ENCODE measurements around the gene MEG3. TPM values are rescaled to one million over a fixed set of nuclear protein-coding genes. Genes with fewer than 3 reads are reported as not detected.

Gene MEG3
- total RNA-seq, 1 donor: 1.7 TPM

DNA sequence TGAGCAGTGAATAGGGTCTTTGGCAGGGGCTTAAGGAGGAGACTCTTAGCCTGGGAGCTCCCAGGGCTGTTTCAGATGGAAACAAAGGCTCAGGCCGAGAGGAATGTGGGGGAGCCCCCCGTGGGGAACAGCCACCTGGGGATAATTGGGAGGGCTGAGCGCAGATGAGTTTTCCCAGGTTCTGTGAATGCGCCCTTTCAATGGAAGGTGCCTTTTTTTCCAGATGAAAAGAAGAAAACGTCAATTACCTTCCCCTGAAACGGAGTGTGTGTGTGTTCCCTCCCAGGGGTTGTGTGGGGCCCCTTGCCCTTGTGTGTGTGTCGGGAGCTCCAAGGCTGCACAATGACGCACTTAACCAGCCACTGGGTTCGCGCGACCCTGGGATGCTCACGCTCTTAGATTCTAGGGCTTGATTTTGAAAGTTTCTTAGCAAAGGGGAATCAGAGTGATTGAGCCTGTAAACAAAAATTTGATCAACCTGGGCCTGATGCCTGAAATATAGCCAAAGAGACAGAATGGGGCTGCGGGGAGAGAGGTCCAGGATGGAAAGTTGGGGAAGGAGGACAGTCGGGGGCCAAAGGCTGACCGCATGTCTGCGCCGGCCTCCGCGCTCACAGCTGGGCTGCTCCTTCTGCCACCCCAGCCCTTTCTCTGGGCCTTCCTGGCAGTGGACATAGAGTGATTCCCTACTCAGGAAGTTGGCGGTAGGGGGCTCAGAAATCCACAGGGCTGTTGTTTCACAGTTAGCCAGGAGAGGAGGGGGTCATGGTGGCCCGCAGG is 14.6 kb downstream of the MEG3 start:
- H3K4me1 ChIP-seq (ENCODE audit: insufficient read depth, low read length): no peaks in the 10 kb centered on the region
- H3K9me3 ChIP-seq (ENCODE audit: low read depth, low read length): no peaks in the 10 kb centered on the region

DNA sequence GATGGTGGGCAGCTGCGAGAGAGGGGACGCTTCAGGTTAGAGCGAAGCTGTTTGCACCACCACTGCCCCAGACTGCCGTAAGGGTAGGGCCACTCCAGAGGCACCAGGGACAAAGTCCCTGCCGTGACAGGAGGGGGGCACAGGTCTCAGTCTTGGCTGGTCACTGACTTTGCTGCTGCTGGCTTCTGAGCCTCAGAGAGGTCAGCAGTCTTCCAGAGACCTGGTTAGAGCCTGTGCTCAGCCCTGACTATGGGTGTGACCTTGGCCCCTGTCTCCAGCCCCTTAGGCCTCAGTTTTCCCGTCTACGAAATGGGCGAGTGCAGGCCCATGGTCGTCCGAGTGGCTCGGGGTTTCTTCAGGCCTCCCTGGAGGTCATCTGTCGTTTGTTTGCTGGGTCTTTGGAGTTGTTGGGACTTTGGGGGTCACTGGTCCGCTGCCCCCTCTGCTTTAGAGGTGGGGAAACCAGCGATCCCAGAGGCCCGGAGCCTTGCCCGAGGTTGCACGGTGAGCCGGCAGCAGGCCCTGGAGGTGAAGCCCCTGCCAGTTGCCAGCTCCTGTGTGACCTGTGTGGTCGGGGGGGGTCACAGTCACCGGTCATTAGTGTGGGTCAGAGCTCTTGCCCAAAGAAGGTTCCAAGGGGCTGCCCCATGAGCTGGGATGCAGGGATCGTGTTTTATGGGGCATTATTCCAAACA is 15.3 kb downstream of the MEG3 start:
- Histone ChIP-seq H3K4me1 (ENCODE audit: insufficient read depth, low read length) (no peaks in the 10 kb centered on the region), H3K27me3 (ENCODE audit: insufficient read depth, low read length) (no peaks in the 10 kb centered on the region), H3K4me3 (ENCODE audit: low read length) (no peak overlapping the region), H3K9me3 (ENCODE audit: low read depth, low read length) (no peaks in the 10 kb centered on the region)

More for the DNA sequence above, 14.6 kb downstream of the MEG3 start:
- no peak overlapping the region for H3K4me3 ChIP-seq (ENCODE audit: low read length)
- H3K27me3 ChIP-seq (ENCODE audit: insufficient read depth, low read length): no peaks in the 10 kb centered on the region

DNA sequence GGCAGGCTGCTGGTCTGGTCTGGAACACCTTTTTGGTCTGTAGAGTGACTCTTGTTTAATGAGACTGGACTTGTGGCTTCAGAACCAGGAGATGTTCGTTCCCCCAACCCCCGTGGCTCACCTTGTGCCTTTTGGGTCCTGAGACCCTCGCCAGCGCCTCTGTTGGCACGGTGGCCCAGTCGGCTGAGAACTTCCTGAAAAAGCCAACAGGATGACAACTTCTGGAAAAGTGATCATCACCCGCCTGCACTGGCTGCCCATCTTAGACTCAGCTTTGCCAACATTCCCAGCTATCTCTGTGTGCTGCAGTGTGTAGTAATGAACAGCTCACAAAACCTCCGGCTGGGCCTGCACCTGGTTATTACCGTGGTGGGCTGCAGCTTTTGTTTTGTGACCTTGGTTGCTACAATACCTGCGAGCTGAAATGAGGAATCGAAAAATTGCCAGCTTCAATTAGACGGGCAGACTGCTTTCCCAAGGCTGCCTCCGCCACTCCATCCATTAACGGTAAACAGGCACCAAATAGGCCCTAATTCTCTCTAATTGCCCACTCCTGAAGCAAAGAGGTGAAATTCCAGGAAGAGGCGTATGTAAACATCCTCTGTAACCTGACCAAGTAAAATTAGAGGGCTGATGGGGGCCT is 16.0 kb downstream of the MEG3 start:
- no peaks in the 10 kb centered on the region for H3K9me3 ChIP-seq (ENCODE audit: low read depth, low read length)
- H3K27me3 ChIP-seq (ENCODE audit: insufficient read depth, low read length): no peaks in the 10 kb centered on the region
- no peaks in the 10 kb centered on the region for H3K4me1 ChIP-seq (ENCODE audit: insufficient read depth, low read length)
- H3K4me3 ChIP-seq (ENCODE audit: low read length): no peak overlapping the region

DNA sequence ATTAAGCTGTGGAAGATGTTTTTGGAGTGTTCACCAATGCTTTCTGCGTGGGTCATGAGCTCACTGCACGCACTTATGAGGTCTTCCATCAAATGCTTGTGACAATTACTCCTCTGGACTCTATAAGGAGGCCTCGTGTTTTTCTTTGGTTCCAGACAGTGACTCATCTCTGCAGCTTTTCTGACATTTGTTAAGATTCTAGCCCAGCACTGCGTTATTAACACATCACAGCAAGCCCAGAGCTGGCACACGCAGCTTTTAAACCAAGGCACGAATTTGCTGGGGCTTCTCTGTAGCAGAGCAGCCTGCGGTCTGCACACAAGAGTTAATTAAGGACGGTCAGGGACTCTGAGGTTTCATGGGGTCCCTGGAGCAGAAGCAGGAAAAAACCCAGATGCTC is 16.9 kb downstream of the MEG3 start:
- Histone ChIP-seq H3K4me1 (ENCODE audit: insufficient read depth, low read length) (no peaks in the 10 kb centered on the region), H3K4me3 (ENCODE audit: low read length) (no peak overlapping the region)

DNA sequence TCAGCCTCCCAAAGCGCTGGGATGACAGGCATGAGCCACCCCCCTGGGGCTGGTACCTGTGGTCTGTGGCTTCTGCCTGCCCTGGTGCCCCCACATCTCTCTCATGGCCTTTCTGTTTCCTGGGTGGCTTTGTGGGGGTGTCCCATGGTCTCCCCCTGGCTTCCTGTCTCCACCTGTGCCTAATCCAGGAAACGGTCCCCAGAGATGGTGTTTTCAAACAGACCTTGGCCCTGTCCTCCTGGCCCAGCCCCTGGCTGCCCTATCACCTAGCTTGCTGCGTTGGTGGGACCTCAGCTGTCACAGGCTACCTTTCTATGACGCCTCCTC is 18.1 kb downstream of the MEG3 start:
- no peaks in the 10 kb centered on the region for H3K9me3 ChIP-seq (ENCODE audit: low read depth, low read length)
- no peak overlapping the region for H3K4me3 ChIP-seq (ENCODE audit: low read length)
- peaks cover 2% of the 10 kb centered on the region for H3K4me1 ChIP-seq (ENCODE audit: insufficient read depth, low read length)
- H3K27me3 ChIP-seq (ENCODE audit: insufficient read depth, low read length): no peaks in the 10 kb centered on the region

More for the DNA sequence above, 16.9 kb downstream of the MEG3 start:
- no peaks in the 10 kb centered on the region for H3K27me3 ChIP-seq (ENCODE audit: insufficient read depth, low read length)
- H3K9me3 ChIP-seq (ENCODE audit: low read depth, low read length): no peaks in the 10 kb centered on the region

DNA sequence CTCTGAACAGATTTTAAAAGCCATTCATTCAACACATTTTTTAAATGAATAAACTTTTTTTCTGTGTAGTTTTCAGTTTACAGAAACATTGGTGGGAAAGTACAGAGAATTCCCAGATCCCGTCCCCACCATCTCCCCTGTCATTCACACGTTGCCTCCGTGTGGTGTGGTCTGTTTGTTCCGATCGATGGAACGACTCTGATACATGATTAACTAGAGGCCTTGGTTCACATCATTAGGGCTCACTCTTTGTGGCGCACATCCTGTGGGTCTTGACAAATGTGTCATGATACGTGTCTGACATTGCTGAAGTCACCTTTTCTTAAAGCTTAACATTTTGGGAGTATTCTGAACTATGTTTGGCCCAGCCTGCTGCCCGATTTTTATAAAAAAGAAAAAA is 18.5 kb downstream of the MEG3 start:
- Histone ChIP-seq H3K4me3 (ENCODE audit: low read length) (no peak overlapping the region), H3K4me1 (ENCODE audit: insufficient read depth, low read length) (peaks cover 6% of the 10 kb centered on the region), H3K9me3 (ENCODE audit: low read depth, low read length) (no peaks in the 10 kb centered on the region), H3K27me3 (ENCODE audit: insufficient read depth, low read length) (no peaks in the 10 kb centered on the region)

DNA sequence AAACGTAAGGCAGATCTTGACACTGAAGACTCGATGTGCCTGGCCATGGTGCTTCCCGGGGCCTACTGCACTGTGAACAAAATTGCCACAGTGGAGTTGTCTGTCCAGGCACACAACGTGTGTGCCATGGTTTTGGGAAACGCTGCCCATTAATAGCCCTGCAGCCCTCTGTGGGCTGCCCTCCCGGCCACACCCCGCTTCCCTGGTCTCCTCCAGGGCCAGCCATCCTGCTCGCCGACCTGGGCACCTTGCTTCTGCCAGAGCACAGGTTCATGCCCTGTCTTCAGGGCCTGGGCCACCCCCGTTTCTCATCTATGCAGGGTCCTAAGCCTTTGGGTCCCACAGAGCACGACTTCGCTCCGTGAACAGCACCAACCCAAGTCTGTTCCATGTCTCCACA is 18.9 kb downstream of the MEG3 start:
- Histone ChIP-seq H3K4me1 (ENCODE audit: insufficient read depth, low read length) (peaks cover 8% of the 10 kb centered on the region), H3K4me3 (ENCODE audit: low read length) (no peak overlapping the region), H3K9me3 (ENCODE audit: low read depth, low read length) (no peaks in the 10 kb centered on the region), H3K27me3 (ENCODE audit: insufficient read depth, low read length) (no peaks in the 10 kb centered on the region)

DNA sequence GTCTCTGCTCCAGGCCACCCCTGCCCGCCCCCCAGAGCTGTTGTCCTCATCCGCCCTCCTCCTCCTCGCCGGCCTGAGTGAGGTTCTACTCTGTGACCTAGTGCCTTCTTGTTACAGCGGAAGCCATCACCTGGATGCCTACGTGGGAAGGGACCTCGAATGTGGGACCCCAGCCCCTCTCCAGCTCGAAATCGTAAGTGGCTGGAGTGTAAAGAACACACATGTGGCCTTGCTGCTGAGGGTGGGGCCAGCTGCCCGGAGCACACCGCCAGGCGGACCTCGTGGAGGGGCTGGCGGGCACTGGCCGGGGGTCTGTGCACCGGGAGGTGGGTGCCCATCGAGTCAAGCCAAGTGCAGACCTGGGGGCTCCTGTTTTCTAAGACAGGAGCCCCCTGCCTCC is 19.4 kb downstream of the MEG3 start:
- Histone ChIP-seq H3K27me3 (ENCODE audit: insufficient read depth, low read length) (no peaks in the 10 kb centered on the region), H3K9me3 (ENCODE audit: low read depth, low read length) (no peaks in the 10 kb centered on the region), H3K4me3 (ENCODE audit: low read length) (no peak overlapping the region), H3K4me1 (ENCODE audit: insufficient read depth, low read length) (peaks cover 8% of the 10 kb centered on the region)

DNA sequence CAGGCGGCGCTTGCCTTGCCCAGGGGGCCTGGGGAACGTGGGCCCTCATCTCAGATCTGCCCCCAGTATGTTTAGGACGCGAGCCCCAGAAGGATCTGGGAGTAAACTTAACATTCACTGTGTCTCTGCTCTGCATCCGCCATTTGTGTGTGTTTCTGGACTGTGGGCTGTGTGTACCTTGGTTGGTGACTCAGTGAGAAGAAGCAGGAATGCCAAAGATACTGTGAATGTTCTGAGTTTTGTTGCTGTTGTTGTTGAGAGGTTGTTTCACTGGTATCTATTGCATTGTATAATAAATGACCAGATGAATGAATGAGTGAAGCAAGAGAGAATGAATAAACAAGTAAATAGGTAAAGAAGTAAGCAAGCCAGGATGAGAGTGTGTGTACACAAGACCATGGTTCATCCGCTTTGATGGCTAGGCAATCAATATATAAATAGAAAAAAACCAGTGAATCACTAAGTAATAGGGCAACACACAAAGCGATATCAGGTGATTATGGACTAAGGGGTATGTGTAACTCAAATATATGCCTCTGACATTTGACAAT is 20.5 kb downstream of the MEG3 start:
- peaks cover 8% of the 10 kb centered on the region for H3K4me1 ChIP-seq (ENCODE audit: insufficient read depth, low read length)
- H3K27me3 ChIP-seq (ENCODE audit: insufficient read depth, low read length): no peaks in the 10 kb centered on the region
- no peaks in the 10 kb centered on the region for H3K9me3 ChIP-seq (ENCODE audit: low read depth, low read length)
- H3K4me3 ChIP-seq (ENCODE audit: low read length): no peak overlapping the region

DNA sequence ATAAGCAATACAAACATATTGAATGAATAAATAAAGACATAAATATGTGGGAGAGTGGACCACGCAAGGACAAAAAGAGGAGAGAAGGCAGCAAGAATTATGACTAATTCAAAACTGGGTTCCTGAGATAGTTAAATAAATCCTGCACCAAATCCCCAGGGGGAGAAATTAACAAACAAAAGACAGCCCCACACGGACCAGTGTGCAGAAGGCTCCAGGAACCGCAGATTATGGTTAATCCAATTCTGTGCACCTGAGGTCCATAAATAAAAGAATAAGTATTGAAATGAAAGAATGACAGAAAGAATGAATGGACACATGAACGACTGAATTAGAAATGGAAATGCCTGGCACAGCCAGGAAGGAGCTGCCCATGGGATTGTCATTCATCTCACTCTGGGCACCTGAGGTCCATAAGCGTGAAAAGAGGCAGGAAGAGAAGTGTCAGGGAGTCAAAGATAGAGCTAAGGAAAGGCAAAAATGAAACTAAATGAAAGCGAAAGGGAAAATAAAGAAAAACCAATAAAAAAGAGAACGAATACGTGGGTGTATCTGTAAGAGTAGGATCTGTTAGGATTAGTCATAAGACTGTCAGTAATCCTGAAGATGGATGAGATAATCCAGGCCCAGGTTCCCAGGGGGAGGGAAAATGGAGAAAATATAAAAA is 23.3 kb downstream of the MEG3 start:
- Histone ChIP-seq H3K9me3 (ENCODE audit: low read depth, low read length) (no peaks in the 10 kb centered on the region), H3K27me3 (ENCODE audit: insufficient read depth, low read length) (no peaks in the 10 kb centered on the region), H3K4me1 (ENCODE audit: insufficient read depth, low read length) (peaks cover 8% of the 10 kb centered on the region), H3K4me3 (ENCODE audit: low read length) (no peak overlapping the region)

DNA sequence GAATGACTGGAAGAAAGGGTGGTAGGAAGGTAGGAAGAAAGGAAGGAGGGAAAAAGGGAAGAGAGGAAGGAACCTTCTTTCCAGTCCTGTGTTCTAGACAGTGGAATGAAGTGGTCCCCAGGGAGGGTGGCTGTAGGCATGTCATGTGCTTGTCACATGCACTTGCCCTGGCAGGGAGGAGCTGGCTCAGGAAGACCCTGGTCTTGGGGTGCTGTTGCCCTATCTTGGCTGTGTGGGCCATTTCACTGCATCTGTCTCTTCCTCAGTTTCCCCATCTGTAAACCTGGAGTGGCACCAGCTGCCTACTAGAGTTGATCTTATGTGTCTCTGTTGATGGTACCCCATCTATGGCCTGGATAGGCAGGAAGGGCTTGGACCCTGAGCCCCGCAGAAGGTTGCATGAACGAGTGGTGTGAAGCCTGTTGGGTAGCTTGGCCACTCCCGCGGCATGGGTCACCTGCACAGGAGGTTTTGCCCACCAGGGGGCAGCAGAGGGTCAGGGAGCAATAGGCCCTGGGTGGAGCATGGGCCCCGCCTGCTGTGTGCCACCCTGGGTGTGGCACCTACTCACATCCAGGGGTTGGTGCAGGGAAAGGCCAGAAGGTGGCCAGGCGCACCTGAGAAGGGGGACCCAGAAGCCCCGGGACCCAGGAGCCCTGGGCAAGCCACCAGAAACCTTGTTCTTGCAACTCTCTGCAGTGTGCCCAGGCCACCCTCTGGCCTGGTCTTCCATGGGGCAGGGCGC is 25.1 kb downstream of the MEG3 start:
- H3K4me3 ChIP-seq (ENCODE audit: low read length): no peak overlapping the region
- H3K9me3 ChIP-seq (ENCODE audit: low read depth, low read length): no peaks in the 10 kb centered on the region
- no peaks in the 10 kb centered on the region for H3K27me3 ChIP-seq (ENCODE audit: insufficient read depth, low read length)
- H3K4me1 ChIP-seq (ENCODE audit: insufficient read depth, low read length): peaks cover 8% of the 10 kb centered on the region

DNA sequence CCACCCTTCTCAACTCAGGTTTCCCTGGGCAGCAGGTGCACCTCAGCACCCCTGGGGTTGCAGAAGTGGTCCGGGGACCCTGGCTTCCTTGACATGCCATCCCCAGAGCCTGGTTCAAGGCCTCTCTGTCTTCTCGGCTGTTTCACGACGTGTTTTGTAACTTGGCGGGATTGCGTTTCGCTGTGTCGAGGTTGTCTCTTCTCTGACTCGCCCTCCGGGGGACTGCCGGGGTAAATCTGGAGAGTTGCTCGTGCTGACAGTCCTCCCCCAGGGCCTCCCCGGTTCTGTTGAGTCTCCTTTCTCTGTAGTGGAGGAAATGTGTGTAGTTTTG is 25.6 kb downstream of the MEG3 start:
- H3K9me3 ChIP-seq (ENCODE audit: low read depth, low read length): no peaks in the 10 kb centered on the region
- no peaks in the 10 kb centered on the region for H3K27me3 ChIP-seq (ENCODE audit: insufficient read depth, low read length)
- no peak overlapping the region for H3K4me3 ChIP-seq (ENCODE audit: low read length)
- peaks cover 8% of the 10 kb centered on the region for H3K4me1 ChIP-seq (ENCODE audit: insufficient read depth, low read length)

DNA sequence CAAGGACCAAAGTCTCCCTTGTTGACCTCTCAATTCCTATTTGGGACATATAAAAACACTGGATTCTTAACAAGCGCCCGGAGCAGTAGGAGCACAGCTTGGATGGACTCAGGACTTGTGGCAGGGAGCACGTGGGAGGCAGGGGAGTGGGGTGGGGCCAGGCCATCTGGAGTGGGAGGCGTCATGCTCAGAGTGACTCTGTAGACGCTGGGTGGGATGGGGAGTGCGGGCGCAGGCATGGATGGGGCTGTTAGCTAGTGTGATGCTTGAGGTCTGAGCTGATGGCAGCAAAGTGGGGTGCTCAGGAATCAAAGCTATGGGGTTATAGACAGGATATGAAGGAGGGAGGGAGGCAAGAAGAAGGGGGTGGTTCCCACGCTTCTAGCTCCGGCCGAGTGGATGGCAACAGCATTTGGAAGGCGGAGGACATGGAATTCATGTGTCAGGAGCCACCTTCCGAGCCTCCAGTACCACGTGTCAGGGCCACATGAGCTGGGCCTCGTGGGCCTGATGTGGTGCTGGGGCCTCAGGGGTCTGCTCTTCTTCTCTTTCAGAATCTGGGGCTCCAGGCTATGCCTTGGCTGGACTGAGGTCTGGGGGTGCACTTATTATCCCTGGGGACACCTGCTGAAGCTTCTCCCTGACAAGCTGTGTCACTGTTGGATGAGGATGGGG is 26.2 kb downstream of the MEG3 start:
- H3K4me3 ChIP-seq (ENCODE audit: low read length): no peak overlapping the region
- no peaks in the 10 kb centered on the region for H3K27me3 ChIP-seq (ENCODE audit: insufficient read depth, low read length)
- peaks cover 8% of the 10 kb centered on the region for H3K4me1 ChIP-seq (ENCODE audit: insufficient read depth, low read length)
- no peaks in the 10 kb centered on the region for H3K9me3 ChIP-seq (ENCODE audit: low read depth, low read length)

DNA sequence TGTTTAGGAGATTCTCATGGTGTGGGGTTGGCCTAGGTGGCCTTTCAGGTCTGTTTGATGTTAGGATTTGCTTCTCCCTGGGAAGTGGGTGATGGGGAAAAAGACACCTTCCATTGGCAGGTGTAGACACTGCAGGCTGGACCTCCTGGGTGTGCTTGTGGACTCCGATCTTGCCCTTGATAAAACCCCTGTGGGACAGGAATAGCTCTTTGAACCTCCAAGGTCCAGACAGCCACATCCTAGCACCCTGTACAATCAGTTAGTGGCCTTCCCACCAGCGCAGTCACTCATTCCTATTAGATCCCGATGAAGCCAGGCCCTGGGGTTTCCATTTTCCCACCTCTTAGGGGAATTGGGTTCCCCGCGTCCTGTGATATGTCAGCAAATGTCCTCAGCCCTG is 28.5 kb downstream of the MEG3 start:
- no peaks in the 10 kb centered on the region for H3K9me3 ChIP-seq (ENCODE audit: low read depth, low read length)
- H3K27me3 ChIP-seq (ENCODE audit: insufficient read depth, low read length): no peaks in the 10 kb centered on the region
- peaks cover 2% of the 10 kb centered on the region for H3K4me1 ChIP-seq (ENCODE audit: insufficient read depth, low read length)
- no peak overlapping the region for H3K4me3 ChIP-seq (ENCODE audit: low read length)
